ENCODE data around the gene DZANK1.
"Not testable (repeated sequence)": the region's sequence is repeated elsewhere in the genome, so short reads cannot be mapped to it uniquely, and the experiment has no call there.

DNA sequence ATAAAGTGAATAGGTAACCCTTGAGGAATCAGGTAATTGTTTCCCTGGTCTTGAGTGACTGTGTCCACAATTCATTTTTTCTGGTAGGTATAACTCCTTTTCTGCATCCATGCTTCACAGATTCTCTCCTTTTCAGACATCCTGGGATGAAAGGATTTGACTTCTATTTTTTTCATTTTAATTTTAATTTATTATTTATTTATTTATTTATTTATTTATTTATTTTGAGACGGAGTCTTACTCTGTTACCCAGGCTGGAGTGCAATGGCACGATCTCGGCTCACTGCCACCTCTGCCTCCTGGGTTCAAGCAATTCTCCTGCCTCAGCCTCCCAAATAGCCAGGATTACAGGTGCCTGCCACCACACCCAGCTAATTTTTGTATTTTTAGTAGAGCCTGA, 117.1 kb downstream of the DZANK1 start:
- TF ChIP-seq EZH2phosphoT487 (IDR thresholded peaks at IDR 0.05; ENCODE audit: insufficient read depth, low read depth); EZH2 (IDR thresholded peaks at IDR 0.05; ENCODE audit: insufficient read depth, poor library complexity, severe bottlenecking): not testable (repeated sequence)
